Activated CD8-positive, alpha-beta memory T cell treated with anti-CD3 and anti-CD28 coated beads for 36 hours (primary cell): ENCODE data around the gene CCDC89. TPM values are rescaled to one million over a fixed set of nuclear protein-coding genes. Genes with fewer than 3 reads are reported as not detected.

Experiments
- CTCF ChIA-PET: fragments of 350-600 bp; sonication (Branson Sonifier 250); formaldehyde crosslinking; loops from one replicate; lab custom pipeline; 2021; ENCODE audit warnings: antibody characterized with exemption; lab: Charles Lee
- POLR2A ChIA-PET: fragments of 350-600 bp; sonication (Branson Sonifier 250); formaldehyde crosslinking; loops from one replicate; lab custom pipeline; 2021; ENCODE audit warnings: antibody characterized with exemption; lab: Charles Lee
- total RNA-seq, 2 experiments: library from RNA; stranded (reverse); gene quantifications; one replicate each; pipeline ENCODE4 v1.2.3, GENCODE V29; 2021

Gene CCDC89
- total RNA-seq, result not detected

DNA sequence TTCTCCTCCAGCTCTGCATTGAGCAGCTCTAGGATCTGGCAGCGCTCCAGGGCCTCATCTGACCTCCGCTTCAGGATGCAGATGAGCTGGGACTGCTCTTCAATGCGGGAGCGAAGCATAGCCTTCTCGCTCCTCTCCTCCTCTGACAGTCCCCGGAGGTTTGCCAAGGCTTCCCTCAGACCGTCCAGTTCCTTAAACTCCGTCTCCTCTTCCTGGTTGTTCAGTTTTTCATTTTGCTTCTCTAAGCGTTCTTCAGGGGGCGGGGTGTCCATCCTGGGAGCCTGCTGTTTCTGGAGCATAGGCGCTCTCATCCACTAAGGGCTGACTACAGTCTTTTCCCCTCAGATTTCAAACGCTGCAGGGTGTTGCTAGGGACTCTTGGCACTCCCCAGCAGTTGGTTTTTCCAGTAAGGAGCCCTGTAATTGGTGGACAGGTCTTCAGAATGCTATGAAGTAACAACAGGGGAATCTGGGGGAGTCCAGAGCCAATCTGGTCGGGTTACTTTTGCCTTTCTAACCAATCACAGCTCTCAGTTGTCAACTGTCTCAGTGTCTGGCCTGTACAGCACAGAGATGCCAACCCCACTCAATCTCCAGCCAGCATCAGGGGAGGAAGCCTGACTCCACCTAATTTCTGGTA lies at the start of gene CCDC89:
CCDC89 (minus strand) TSS at position 376 of the 640 bp plus-strand sequence; CDS start at position 311, 65 bp downstream.
- ChIA-PET CTCF (interaction anchor here (2.8 kb wide), 1 partner anchor 10 kb away, joined by 7 read pairs; no protein-coding TSS in a partner anchor), POLR2A (no interaction called here)

DNA sequence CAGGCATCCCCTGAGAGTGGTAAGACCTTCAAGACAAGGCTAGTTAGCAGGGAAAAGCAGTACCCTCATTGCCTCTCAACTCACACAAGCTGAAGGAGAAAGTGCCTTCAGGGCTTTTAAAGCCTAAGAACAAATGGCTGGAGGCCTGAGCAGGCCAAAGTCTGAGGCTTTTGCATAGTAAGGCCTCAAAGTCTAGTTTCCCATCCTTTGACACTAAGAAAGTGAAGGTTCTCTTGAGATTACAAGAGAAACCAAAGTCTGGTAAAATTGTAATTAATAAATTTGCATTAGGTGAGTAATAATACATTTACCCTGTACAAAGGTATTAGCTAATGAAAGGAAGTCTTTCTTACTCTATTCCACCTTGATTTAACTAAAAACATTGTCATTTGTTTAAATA lies 47.0 kb upstream of the CCDC89 start:
- CTCF ChIA-PET, result interaction anchor here (0.8 kb wide), 1 partner anchor 13 kb away, joined by 3 read pairs; no protein-coding TSS in a partner anchor
- POLR2A ChIA-PET, result no interaction called here

DNA sequence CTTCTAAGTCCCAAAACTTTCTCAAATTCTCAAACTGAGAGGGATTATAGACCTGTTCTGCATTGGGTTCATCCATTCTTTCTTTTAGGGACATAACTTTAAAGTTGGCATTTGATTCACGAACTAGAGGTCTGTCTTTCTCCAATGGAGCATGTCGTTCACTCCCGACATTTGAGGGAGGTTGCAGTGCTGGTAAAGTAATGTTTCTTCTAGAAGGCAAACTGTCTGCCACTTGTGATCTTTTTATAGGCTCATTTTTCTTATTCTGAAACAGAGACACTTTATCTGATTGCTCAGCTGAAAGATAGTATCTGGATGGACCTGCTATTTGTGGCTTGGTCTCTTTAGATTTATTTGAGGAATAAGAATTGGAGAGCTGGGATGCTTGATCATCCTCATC lies 40.4 kb upstream of the CCDC89 start:
- ChIA-PET POLR2A (no interaction called here), CTCF (no interaction called here)

DNA sequence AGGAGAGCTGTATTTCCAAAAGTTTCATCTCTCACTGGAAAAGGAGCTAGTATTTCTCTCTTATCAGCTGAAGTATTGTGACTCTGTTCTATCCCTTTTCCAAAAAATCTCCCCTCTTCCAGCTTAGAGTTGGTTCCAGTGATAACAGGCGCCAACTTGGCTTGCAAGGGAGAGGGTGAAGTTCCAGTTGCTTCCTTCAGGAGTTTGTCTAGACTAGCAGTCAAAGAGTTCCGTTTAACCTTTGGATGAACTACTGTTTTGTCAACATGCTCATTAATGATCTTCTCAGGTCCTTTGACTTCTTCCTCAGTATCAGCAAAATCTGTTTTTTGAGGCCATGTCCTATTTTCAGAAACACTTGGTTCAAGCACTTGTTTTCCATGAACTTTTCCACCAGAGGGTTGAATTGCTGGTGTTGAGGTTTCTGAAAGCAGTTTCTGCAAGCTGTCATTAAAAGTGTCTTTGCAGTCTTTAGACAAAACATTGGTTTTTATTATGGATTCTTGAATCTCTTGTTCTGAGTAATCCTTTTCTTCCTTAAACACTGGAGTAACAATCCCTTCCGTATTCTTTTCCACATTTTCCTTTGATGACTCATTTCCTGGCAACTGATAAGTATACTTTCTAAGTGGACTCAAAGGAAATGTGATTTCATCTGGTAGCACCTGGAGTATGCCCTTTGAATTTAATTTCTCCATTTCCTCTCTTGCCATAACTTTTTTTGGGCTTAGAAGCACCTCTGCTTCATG lies 39.7 kb upstream of the CCDC89 start:
- CTCF ChIA-PET, result interaction anchor here (0.5 kb wide), 1 partner anchor 286 kb away, joined by 3 read pairs; no protein-coding TSS in a partner anchor

DNA sequence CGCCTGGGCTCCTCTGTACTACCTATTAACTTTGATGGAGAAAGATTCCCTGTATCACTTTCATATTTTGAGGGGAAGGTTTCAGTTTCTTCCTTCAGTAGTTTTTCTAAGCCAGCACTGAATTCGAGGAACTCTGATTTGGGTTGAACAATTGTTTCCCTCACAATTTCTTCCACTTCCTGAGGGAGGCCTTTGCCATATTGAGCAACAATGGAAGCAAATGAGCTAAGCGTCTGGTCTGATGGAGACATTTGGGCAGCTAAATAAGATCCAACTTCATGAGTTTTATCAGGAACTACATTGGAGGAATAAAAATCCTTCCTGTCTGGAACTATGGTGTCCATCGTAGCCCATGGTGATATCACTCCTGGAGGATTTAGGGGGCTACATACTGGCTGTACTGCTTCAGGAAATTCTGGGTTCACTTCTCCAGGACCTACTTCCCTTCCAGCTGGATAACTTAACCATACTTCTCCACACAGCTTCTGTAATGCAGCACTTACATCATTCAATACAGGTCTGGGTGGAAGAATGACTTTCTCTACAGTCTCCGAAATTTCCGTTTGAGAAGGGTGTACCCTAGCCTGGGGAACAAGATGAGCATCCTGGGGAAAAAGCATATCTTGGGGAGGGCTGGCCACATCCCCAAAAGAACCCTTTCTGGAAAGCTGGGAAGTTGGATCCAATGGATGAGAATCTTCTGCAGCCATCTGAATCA lies 38.9 kb upstream of the CCDC89 start:
- CTCF ChIA-PET, result no interaction called here
- POLR2A ChIA-PET, result no interaction called here

More for the DNA sequence above, 39.7 kb upstream of the CCDC89 start:
- POLR2A ChIA-PET, result no interaction called here

DNA sequence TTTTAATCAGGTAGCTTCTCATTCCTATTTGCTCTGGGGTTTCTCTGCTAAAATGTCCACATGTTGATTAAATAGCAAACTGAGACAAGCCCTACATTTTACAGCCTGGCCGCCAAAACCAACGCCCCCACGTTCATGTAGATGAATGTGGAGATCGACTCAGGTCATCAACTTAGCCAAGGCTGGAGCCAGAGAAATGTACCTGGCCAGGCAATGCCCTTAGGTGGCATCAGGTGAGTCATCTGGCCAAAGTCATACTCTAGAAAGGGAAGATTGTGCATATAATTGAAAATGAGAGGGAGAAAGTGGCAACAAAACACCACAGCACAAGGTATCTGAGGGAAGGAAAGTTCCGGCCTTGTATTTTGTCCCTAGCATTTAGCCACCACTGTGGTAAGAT lies 37.1 kb upstream of the CCDC89 start:
- CTCF ChIA-PET, result no interaction called here

DNA sequence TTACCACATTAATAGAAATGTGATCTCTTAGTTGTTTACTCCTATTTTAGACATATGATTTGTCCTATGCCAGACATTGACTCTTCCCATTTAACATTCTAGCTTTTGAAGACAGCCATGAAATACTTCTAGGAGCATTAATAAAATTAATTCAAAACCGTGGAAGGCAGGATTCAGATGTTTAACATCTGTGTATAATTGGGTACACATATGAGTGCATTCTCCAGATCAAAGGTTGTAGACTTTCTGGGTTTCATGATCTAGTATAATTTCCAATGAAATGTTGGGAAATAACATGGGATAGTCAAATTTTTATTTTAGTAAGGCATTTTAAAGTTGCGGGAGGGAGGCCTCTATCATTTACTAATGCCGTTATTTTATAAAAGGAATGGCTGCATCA lies 35.2 kb upstream of the CCDC89 start:
- ChIA-PET POLR2A (no interaction called here), CTCF (no interaction called here)

More for the DNA sequence above, 37.1 kb upstream of the CCDC89 start:
- POLR2A ChIA-PET, result no interaction called here

DNA sequence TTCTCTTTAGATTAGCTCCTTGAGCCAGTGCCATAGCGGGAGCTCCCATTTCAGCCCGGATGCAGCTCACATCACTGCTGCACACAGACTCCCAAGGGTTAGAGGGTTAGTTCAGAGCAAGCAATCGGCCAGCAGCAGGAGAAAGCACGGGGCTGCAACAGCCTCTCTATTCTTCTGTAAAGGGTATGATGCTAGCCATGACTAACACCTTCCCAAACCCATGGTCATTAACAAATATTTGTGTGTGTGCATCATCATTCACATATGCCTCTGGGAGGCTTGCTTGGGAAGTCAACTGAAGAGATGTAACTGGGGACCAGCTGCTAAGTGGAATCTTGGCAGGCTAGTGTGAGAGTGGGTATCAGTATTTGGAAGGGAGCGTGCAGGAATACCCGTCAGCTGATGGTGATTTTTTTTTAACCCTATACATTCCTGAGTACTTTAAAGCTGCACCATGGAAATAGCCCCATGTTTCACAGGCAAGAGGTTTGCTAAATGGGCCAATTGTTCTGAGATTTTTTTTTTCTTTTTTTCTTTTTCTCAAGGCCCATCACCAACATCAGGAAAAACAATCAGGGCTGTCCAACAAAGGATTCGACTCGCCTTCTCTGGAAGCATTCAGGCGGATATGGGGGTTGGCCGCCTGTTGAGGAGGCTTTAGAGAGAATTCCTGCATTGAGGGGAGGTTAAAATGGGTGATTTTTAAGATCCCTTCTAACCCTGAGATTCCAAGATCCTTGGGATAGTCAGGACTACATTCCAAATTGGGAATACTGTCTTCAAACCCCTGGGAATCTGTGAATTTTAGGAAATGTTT lies 33.2 kb upstream of the CCDC89 start:
- CTCF ChIA-PET, result interaction anchor here (0.6 kb wide), 1 partner anchor 14 kb away, joined by 3 read pairs; no protein-coding TSS in a partner anchor
- POLR2A ChIA-PET, result no interaction called here

DNA sequence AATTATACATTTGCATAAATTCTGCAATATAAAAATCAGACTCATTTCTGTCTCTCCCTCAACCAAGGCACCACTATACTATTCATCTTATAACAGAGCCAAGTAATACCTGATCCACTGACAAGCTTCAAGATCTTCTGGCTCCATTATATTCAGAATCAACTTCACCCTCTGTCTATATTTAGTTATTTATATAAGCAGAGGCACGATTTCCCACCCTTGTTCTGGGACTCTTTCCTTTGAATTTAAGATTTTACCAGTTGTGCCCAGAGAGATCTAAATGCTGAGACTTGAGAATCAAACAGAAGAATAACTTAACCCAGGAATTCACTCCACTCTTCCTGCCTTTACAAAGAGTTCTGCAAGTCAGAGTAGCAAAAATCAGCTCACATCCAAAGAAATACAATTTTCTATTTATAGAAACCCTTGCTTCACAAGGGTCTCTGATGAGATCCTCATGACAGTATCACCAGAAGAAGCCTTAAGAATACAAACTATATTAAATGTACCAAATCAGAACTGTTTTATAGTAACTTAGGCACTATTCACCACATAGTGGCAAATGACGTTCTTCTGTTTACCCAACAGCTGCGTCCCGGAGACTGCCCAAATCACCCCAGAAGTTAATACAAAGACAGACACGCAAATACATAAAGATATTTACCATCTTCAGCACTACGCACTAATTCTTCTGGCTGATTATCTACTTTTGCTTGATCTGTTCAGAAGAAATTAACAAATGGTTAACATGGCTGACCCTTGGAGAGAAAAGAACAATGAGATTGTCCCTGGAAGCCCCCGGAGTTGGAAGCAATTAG lies 32.3 kb upstream of the CCDC89 start:
- POLR2A ChIA-PET, result no interaction called here

DNA sequence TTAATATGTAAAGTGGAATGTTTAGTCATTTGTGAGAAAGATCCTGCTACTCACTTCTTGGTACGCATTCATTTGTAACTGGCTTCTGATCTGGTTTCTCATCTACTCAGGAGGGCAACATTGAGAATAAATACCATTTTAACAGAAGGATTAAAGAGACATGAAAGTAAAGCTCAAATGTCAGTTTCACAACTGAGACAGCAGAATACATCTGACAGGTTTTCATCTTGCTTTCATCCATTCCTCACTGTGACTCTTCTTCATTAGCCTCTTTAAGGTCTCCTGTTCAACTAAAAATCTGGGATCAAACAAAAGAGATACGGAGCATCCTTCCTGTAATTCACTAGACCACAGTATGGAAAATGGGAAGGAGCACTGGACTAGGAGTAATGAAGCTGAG lies 31.4 kb upstream of the CCDC89 start:
- ChIA-PET POLR2A (no interaction called here), CTCF (interaction anchor here (1.2 kb wide), 1 partner anchor 17 kb away, joined by 3 read pairs; no protein-coding TSS in a partner anchor)

More for the DNA sequence above, 32.3 kb upstream of the CCDC89 start:
- CTCF ChIA-PET, result interaction anchor here (1.2 kb wide), 1 partner anchor 17 kb away, joined by 3 read pairs; no protein-coding TSS in a partner anchor

DNA sequence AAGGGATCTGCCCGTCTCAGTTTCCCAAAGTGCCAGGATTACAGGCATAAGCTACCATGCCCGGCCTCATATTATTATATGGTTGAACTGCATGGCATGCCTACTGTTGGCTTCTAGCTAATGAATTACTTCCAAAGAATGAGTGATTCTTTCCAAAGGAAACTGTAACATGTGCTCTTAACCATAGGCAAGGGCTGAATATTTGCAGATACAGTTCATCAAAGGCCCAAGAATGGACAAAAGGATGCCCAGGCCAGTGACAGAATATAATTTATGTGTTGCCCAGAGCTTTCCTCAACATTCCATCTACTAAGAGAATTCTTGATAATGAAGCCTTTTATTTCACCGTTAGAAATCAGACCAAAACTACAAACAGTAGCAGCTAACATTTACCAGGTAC lies 27.0 kb upstream of the CCDC89 start:
- POLR2A ChIA-PET, result no interaction called here
- CTCF ChIA-PET, result interaction anchor here (0.6 kb wide), 1 partner anchor 9 kb away, joined by 3 read pairs; no protein-coding TSS in a partner anchor

DNA sequence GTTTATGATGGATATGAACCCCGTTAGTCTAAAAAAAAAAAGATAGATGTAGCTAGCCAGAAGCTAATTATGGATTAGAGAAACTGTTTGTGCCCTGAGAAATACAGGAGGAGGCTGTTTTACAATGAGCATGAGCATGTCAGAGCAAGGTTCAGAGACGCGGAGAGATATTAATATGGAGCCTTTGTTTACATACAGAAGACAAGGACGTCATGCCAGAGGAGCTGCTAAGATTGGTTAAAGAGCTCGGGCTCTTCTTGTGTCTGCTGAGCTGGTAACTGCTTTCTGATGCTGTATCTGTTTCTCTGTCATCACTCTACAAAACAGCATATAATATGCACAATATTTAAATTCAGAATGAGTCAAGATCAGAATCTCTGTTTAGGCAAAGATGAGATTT lies 24.9 kb upstream of the CCDC89 start:
- POLR2A ChIA-PET, result no interaction called here
- CTCF ChIA-PET, result no interaction called here

DNA sequence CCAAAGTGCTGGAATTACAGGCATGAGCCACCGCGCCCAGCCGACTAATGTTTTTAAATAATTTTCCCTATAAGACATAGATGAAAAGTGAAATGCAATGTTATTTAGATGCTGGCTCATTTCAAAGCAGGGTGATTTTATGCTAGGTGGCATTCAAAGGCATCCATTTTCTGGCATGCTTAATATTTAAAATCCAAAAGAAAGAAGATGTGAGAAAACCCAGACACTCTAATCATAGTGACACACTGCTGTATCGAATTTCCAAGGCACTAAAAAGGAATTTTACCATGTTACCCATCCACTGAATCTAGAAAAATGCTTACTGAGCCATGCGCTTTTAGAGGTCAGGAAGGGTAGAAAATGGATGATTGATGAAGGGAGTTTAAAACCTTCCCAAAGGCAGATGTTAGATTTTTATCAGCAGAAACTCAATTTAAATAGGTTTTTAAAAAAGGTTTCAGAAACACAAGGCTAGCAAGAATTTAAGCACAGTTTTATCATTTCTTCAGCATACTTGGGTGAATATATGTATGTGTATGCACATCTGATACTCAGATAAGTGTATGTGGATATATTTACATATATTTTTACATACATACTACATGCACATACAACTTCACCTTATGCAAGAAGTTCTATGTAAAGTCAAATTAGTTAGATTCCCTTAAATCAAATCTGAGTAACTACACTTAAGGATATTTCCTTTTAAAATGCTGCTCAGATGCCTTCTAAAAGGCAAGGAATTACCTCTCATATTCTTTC lies 24.1 kb upstream of the CCDC89 start:
- CTCF ChIA-PET, result no interaction called here
- POLR2A ChIA-PET, result no interaction called here

DNA sequence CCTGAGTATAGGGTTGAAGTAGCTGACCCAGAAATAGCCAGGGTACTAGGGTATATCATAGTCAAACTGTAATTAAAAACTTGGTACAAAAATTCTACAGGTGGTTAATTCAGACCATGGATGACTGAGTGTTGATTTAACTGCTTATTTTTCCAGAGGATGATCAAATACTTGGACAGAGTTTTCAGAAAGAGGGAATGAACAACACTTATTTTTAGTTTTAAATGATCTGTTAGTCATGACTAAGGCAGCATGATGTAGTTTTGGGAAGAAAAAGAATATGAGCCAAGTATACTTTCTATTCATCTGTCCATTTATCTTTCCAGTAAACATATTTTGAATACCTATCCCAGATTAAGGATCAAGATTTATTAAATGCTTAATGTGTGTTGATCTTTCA lies 19.8 kb upstream of the CCDC89 start:
- POLR2A ChIA-PET, result no interaction called here
- CTCF ChIA-PET, result no interaction called here

DNA sequence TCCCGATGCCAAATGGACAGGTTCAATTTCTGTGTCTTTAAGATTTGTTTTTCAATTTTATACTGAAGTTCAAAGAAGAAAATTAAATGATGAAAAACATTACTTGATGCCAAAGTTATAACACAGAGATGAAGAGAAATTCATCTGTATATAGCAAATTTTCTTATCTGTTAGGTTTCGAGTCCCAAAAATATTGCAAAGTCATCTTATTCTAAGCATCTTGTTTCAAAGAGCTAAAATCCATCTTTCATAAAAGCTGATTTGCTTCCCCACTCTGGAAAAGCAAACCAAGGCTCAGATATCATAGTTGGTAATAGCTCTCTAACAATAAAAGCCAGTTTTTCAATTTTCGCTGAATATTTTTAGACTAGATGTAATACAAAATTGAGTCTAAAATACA lies 19.0 kb upstream of the CCDC89 start:
- CTCF ChIA-PET, result no interaction called here
- POLR2A ChIA-PET, result no interaction called here

DNA sequence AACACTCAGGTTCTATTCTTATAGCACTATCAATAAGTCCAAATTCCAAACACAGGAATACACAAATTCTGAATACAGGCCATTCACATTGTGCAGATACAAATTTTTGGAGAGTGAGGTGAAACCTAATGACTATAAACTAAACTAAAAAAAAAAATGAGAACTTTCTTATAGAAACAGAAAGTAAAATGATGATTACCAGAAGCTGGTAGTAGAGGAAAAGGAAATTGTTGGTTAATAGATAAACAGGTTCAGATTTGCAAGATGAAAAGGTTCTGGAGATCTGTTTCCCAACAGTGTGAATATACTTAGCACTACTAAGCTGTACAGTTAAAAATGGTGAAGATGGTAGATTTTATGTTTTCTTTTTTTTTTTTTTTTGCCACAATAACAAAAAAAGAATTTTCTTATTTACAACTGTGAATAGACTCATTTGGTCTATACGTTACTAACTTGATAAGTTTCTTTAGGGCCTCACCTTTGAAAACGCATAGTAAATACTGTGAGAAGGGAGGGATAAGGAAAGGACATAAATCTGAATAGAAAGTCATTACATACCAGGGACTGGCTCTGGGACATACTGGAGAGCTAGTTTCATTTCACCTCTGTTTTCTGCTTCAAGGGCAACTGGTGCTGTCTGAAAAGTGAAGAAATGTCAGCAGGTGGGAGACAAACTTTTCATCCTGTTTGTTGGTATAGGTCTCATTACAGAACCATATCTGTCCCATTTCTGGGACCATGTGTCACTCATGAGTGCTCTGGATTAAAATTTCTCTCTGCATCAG lies 14.2 kb upstream of the CCDC89 start:
- ChIA-PET POLR2A (interaction anchor here (0.6 to 1.1 kb wide), 2 partner anchors 13 to 55 kb away, joined by 3 read pairs; no protein-coding TSS in a partner anchor), CTCF (interaction anchor here (0.7 to 1.3 kb wide), 3 partner anchors 17 to 143 kb away, joined by 3 to 4 read pairs (median 3); no protein-coding TSS in a partner anchor)

DNA sequence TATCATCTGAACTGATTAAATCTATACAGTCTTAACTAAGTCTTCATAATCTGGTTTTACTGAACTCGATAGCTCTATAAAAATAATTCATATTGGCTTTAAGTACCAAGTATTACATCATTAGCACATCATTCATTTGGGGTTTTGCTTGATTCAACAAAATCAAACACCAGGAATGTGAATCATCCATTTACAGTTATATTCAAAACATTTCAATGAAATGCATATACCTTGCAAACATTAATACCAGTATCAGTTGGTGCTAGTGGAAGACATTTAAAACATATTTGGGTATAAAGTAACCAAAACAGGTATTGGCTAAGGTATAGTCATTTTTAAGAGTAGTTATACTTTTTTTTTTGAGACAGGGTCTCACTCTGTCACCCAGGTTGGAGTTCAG lies 12.2 kb upstream of the CCDC89 start:
- CTCF ChIA-PET, result no interaction called here
- POLR2A ChIA-PET, result no interaction called here
